Loucy (cell line): ENCODE results near the gene PREX1.

Experiments
- H2AFZ ChIP-seq: fragments of 200-600 bp; sonication (generic); 2 replicates; pipeline ENCODE4 v1.6.0; 2016; ENCODE audit warnings: antibody characterized with exemption, mild to moderate bottlenecking, low read length, moderate library complexity
- H3F3A ChIP-seq: fragments of 200-600 bp; 2 replicates; pipeline ENCODE4 v1.6.0; 2016; ENCODE audit warnings: antibody characterized with exemption, low read depth, mild to moderate bottlenecking
- H3K27me3 ChIP-seq: fragments of 200-600 bp; sonication (generic); 2 replicates; pipeline ENCODE4 v1.6.1; 2014; ENCODE audit warnings: low read length, mild to moderate bottlenecking; ENCODE audit not compliant: insufficient read depth, poor library complexity, severe bottlenecking
- H3K36me3 ChIP-seq: fragments of 200-600 bp; sonication (generic); 2 replicates; pipeline ENCODE4 v1.6.1; 2016; ENCODE audit warnings: low read length; ENCODE audit not compliant: insufficient read depth
- H3K4me1 ChIP-seq: fragments of 200-600 bp; sonication (generic); 2 replicates; pipeline ENCODE4 v1.5.1; 2014; ENCODE audit warnings: low read length, mild to moderate bottlenecking; ENCODE audit not compliant: insufficient read depth, poor library complexity, severe bottlenecking
- H3K4me2 ChIP-seq: fragments of 200-600 bp; sonication (generic); 2 replicates; pipeline ENCODE4 v1.6.0; 2014; ENCODE audit warnings: antibody characterized with exemption, low read length, low read depth, mild to moderate bottlenecking; ENCODE audit not compliant: poor library complexity, severe bottlenecking
- H3K4me3 ChIP-seq: fragments of 200-600 bp; sonication (generic); 2 replicates; pipeline ENCODE4 v1.5.1; 2014; ENCODE audit warnings: low read length, mild to moderate bottlenecking, mixed read lengths; ENCODE audit not compliant: poor library complexity, severe bottlenecking
- H3K79me2 ChIP-seq: fragments of 200-600 bp; sonication (generic); 2 replicates; pipeline ENCODE4 v1.6.1; 2014; ENCODE audit warnings: low read length; ENCODE audit not compliant: insufficient read depth
- H3K9ac ChIP-seq: fragments of 200-600 bp; sonication (generic); 2 replicates; pipeline ENCODE4 v1.6.0; 2014; ENCODE audit warnings: mild to moderate bottlenecking, low read depth, low read length, moderate library complexity; ENCODE audit not compliant: poor library complexity, severe bottlenecking
- H3K9me2 ChIP-seq: fragments of 200-600 bp; sonication (generic); replicated peaks from 2 replicates; pipeline ENCODE4 v1.6.1; 2016; ENCODE audit warnings: low read depth, low read length, mixed read lengths
- H3K9me3 ChIP-seq: fragments of 200-600 bp; sonication (generic); 2 replicates; pipeline ENCODE4 v1.6.1; 2014; ENCODE audit warnings: mild to moderate bottlenecking, antibody characterized with exemption, low read length, low read depth; ENCODE audit not compliant: insufficient read depth
- H4K20me1 ChIP-seq: fragments of 200-600 bp; sonication (generic); 2 replicates; pipeline ENCODE4 v1.6.0; 2014; ENCODE audit warnings: antibody characterized with exemption, low read length, mild to moderate bottlenecking; ENCODE audit not compliant: insufficient read depth, poor library complexity, severe bottlenecking
- EZH2phosphoT487 ChIP-seq: fragments of 200-600 bp; IDR thresholded peaks from 2 replicates; pipeline ENCODE4 v1.6.1; 2018; ENCODE audit warnings: antibody characterized with exemption, mild to moderate bottlenecking, moderate library complexity, borderline replicate concordance
- TF ChIP-seq, protein P1 (sequence below): fragments of 200-600 bp; sonication (generic); conservative IDR thresholded peaks from 2 replicates; pipeline ENCODE4 v1.5.1; 2014; ENCODE audit warnings: mild to moderate bottlenecking, antibody characterized with exemption, low read length

The PREX1 gene

DNA sequence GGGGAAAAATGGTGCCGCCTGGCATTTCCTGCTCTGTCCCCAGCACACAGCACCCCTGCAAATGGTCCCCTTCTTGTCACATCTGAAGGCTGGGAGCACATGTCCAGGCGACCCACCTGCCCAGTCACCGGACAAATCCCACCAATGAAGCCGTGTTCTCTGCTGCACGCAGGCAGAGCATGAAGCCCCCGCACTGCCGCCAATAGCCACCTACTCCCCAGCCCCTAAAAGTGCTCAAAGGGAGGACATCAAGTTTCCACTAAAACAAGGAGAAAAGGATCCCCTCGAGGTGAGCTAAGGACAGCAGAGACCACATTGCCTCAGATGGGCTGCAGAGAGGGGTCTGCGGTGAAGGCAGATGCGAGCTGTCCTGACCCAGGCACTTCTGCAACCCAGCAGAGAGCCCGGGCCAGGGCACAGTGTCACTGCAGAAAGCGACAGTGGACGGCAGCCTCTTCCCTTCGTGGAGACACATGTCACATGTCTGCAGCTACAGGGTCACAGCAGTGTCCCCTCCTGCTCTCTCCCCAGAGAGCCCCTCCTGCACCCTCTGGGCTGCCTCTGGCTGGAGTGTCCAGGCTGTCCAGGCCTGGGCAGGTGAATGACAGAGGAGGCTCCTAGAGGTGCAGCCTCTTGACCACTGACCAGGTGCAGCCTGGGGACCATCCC lies 221.5 kb downstream of the PREX1 start:
- TF ChIP-seq, protein P1, sequence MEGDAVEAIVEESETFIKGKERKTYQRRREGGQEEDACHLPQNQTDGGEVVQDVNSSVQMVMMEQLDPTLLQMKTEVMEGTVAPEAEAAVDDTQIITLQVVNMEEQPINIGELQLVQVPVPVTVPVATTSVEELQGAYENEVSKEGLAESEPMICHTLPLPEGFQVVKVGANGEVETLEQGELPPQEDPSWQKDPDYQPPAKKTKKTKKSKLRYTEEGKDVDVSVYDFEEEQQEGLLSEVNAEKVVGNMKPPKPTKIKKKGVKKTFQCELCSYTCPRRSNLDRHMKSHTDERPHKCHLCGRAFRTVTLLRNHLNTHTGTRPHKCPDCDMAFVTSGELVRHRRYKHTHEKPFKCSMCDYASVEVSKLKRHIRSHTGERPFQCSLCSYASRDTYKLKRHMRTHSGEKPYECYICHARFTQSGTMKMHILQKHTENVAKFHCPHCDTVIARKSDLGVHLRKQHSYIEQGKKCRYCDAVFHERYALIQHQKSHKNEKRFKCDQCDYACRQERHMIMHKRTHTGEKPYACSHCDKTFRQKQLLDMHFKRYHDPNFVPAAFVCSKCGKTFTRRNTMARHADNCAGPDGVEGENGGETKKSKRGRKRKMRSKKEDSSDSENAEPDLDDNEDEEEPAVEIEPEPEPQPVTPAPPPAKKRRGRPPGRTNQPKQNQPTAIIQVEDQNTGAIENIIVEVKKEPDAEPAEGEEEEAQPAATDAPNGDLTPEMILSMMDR, result no peak
- no peak for TF ChIP-seq EZH2phosphoT487
- Histone ChIP-seq H3K9ac (no peak overlapping the region), H3K4me2 (no peak overlapping the region), H3K4me1 (no peaks in the 10 kb centered on the region), H2AFZ (no peak overlapping the region), H3K4me3 (no peak overlapping the region), H3F3A (no peaks in the 10 kb centered on the region), H3K9me3 (no peaks in the 10 kb centered on the region), H3K36me3 (no peaks in the 10 kb centered on the region), H4K20me1 (no peaks in the 10 kb centered on the region), H3K27me3 (no peaks in the 10 kb centered on the region), H3K79me2 (no peaks in the 10 kb centered on the region), H3K9me2 (no peaks in the 10 kb centered on the region)

DNA sequence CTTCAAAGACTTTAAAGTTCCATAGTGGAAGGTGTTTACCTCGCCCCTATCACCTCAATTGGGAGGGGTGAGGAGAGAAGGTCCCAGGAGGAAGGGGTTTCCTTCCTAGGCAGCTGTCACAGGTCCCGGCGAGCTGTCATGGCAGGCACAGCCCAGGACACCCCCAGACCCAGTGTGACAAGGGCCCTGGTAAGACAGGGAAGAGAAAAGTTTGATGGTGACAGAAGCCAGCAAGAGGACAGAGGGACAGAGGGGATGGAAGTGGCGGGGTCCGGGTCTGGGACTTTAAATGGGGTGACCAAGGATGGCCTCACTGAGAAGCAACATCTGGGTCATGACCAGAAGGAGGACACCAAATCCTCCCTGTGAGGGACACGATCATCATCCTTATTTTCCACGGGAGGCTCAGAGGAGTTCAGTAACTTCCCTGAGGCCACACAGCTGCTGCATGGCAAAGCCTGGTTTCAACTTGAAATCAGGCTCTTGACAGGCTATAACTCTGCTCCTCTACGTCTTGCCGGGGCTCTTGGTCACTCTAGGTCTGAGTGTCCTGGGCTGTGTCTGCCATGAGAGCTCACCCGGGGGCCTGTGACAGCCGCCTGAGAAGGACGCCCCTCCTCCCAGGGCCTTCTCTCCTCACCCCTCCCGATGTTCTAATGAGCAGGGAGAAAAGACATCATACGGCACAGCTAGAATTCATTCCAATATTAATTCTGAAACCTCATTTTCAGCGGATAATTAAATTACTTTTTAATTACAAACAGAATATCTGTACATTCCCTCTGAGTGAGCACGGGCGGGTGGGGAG lies 222.2 kb downstream of the PREX1 start:
- no peaks in the 10 kb centered on the region for H3F3A ChIP-seq
- H3K4me3 ChIP-seq, result no peak overlapping the region
- H3K4me1 ChIP-seq, result no peaks in the 10 kb centered on the region
- no peaks in the 10 kb centered on the region for H3K79me2 ChIP-seq
- H3K27me3 ChIP-seq, result no peaks in the 10 kb centered on the region
- no peak overlapping the region for H3K9ac ChIP-seq
- no peaks in the 10 kb centered on the region for H3K36me3 ChIP-seq
- H3K4me2 ChIP-seq, result no peak overlapping the region
- no peaks in the 10 kb centered on the region for H4K20me1 ChIP-seq
- H3K9me3 ChIP-seq, result no peaks in the 10 kb centered on the region
- H2AFZ ChIP-seq, result no peak overlapping the region
- TF ChIP-seq EZH2phosphoT487, result no peak
- TF ChIP-seq, protein P1, result no peak
- no peaks in the 10 kb centered on the region for H3K9me2 ChIP-seq

DNA sequence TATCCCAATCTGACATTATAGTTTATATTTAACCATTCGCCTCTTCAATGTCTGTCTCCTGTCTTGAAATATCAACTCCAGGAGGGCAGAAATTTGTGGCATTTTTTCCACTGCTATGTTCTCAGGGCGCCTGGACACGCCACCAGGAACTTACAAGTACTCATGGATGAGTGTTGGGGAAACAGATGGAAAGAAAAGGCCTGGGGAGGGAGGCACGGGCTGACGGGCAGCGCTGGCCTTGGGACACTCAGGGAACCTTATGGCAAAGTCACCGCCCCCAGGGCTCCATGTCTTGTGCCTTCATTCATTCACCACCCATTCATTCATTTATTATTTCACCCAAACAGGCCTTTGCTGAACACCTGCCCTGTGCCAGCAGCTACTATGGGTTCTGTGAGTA lies 222.9 kb downstream of the PREX1 start:
- H3K4me2 ChIP-seq, result no peak overlapping the region
- no peaks in the 10 kb centered on the region for H4K20me1 ChIP-seq
- H3K4me1 ChIP-seq, result no peaks in the 10 kb centered on the region
- no peak overlapping the region for H3K9ac ChIP-seq
- no peaks in the 10 kb centered on the region for H3K79me2 ChIP-seq
- no peaks in the 10 kb centered on the region for H3K27me3 ChIP-seq
- TF ChIP-seq, protein P1, result no peak
- no peak for TF ChIP-seq EZH2phosphoT487
- no peaks in the 10 kb centered on the region for H3K36me3 ChIP-seq
- H3K4me3 ChIP-seq, result no peak overlapping the region
- H3F3A ChIP-seq, result no peaks in the 10 kb centered on the region
- no peaks in the 10 kb centered on the region for H3K9me2 ChIP-seq
- H2AFZ ChIP-seq, result no peak overlapping the region
- H3K9me3 ChIP-seq, result no peaks in the 10 kb centered on the region
